H1 (cell line): ENCODE measurements around the gene MSH5. TPM values are rescaled to one million over a fixed set of nuclear protein-coding genes. Genes with fewer than 3 reads are reported as not detected.

Experiments
- BRCA1 ChIP-seq: IDR thresholded peaks from 2 replicates; pipeline ENCODE4 v1.6.1; 2012; ENCODE audit warnings: low read depth, low read length, improper control_type of control experiment
- CHD1 ChIP-seq: IDR thresholded peaks from 2 replicates; pipeline ENCODE4 v1.6.1; 2012; ENCODE audit warnings: low read depth, low read length, improper control_type of control experiment
- CREB1 ChIP-seq: IDR thresholded peaks from 2 replicates; pipeline ENCODE4 v1.6.1; 2012; ENCODE audit warnings: inconsistent platforms
- FOSL1 ChIP-seq: IDR thresholded peaks from 2 replicates; pipeline ENCODE4 v1.6.1; 2011; ENCODE audit warnings: mild to moderate bottlenecking, low read depth, low read length, moderate library complexity; ENCODE audit not compliant: insufficient read depth
- JUN ChIP-seq: IDR thresholded peaks from 2 replicates; pipeline ENCODE4 v1.6.1; 2011; ENCODE audit warnings: low read depth, mild to moderate bottlenecking, improper control_type of control experiment, low read length
- SUZ12 ChIP-seq: fragments of 200-600 bp; sonication (generic); IDR thresholded peaks from 2 replicates; pipeline ENCODE4 v1.6.1; 2012; ENCODE audit warnings: mild to moderate bottlenecking, inconsistent platforms, low read length, moderate library complexity, mixed read lengths
- TEAD4 ChIP-seq: IDR thresholded peaks from 2 replicates; pipeline ENCODE4 v1.6.1; 2012; ENCODE audit warnings: low read depth, low read length, inconsistent platforms, mixed read lengths
- polyA plus RNA-seq, 7 experiments: library from polyadenylated mRNA; depleted of rRNA in 3 of 7; stranded (reverse) in 5 of 7; unstranded in 2 of 7; fragments of >200 nt in 5 of 7; fragments of 200-250 nt in 2 of 7; gene quantifications; 1 replicate in 5 of 7; 2 replicates in 1 of 7; 4 replicates in 1 of 7; pipeline versions ENCODE4 v1.2.1 to v1.2.3, GENCODE V29; 2011 to 2013; ENCODE audit warnings: missing spikeins in 2 of 7, mixed read lengths in 2 of 7
- total RNA-seq: library from RNA; stranded (reverse); fragmentation: NEBNext Ultra II Directional; extraction: Animal tissue kit (Norgen Biotek cat#: 25700); gene quantifications from 2 replicates; pipeline ENCODE4 v1.2.1, GENCODE V29; 2021
- TF ChIP-seq, protein P1 (sequence below): IDR thresholded peaks from 2 replicates; pipeline ENCODE4 v1.6.1; 2012; ENCODE audit warnings: inconsistent platforms

MSH5 gene
- total and polyA plus RNA-seq, 2 of the 8 experiments (the other 6 are each of a cell fraction or from before 2014, with no cell fraction given): 25.3 to 26.5 TPM

DNA sequence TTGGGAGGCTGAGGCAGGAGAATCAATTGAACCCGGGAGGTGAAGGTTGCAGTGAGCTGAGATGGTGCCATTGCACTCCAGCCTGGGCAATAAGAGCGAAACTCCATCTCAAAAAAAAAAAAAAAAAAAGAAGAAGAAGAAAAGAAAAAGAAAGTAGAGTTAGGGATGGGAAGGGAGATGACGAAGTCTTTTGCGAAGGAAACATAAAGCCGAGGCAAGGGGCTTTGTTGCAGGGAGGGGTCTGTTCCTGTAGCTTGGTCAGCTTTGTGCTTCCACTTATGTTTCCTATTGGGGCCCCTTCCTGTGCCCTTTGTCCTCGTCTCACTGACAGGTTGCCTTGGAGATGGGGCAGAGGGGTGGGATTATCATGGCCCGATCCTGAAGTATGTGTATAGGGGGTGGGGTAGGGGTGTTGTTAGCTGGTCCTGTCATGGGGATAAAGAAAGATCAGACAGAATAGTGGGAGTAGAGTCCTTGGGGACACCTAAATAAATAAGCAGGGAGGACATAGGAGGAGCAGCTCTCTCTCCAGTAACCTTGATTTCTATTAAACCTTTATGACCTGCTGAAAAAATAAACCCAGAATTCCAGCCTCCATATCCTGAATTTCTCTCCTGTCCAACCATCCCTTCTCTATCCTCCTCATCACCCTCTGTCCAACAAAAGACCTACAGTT is 2.4 kb upstream of the MSH5 start (continued):
- no peak for TF ChIP-seq TEAD4
- TF ChIP-seq CREB1: no peak
- no peak for TF ChIP-seq FOSL1
- TF ChIP-seq SUZ12: no peak
- TF ChIP-seq CHD1: no peak
- TF ChIP-seq, protein P1, sequence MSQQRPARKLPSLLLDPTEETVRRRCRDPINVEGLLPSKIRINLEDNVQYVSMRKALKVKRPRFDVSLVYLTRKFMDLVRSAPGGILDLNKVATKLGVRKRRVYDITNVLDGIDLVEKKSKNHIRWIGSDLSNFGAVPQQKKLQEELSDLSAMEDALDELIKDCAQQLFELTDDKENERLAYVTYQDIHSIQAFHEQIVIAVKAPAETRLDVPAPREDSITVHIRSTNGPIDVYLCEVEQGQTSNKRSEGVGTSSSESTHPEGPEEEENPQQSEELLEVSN: no peak
- TF ChIP-seq BRCA1: no peak
- no peak for TF ChIP-seq JUN
